GM10266 (cell line): ENCODE results near the gene CAMKMT.

ENCODE experiments used
- DNase-seq: peaks from one replicate; pipeline ENCODE4 v3.0.0; 2012; ENCODE audit errors: extremely low spot score
- CTCF ChIP-seq: IDR thresholded peaks from 2 replicates; pipeline ENCODE4 v1.5.1; 2012; ENCODE audit warnings: mild to moderate bottlenecking, low read depth; ENCODE audit not compliant: control insufficient read depth, insufficient read depth; ENCODE audit errors: missing control alignments

CAMKMT gene

GRCh38 chr2:44798139-44798659 is 436.5 kb downstream of the CAMKMT start:
- no peak for DNase-seq
- no peak for TF ChIP-seq CTCF

GRCh38 chr2:44799105-44799504 is 437.4 kb downstream of the CAMKMT start:
- no peak for DNase-seq
- no peak for TF ChIP-seq CTCF

GRCh38 chr2:44799754-44800153 is 438.0 kb downstream of the CAMKMT start:
- no peak for TF ChIP-seq CTCF
- DNase-seq: no peak

- no peak for DNase-seq
- no peak for TF ChIP-seq CTCF
These were observed 439.6 kb downstream of the CAMKMT start for GRCh38 chr2:44801289-44801840.

- no peak for TF ChIP-seq CTCF
- DNase-seq: no peak
These were observed 440.4 kb downstream of the CAMKMT start for GRCh38 chr2:44801841-44802776.

GRCh38 chr2:44802777-44803424 is 441.2 kb downstream of the CAMKMT start:
- DNase-seq: no peak
- no peak for TF ChIP-seq CTCF
